Psoas muscle (tissue), 8 donors: ENCODE results near the gene SPATS2L. TPM values are rescaled to one million over a fixed set of nuclear protein-coding genes. Genes with fewer than 3 reads are reported as not detected.

Experiments
- ATAC-seq, 4 donors: fragments of 200-7000 bp; cut with Tn5 transposase; one replicate each; pipeline ENCODE4 v1.9.1; 2020; ENCODE audit warnings: moderate library complexity in 3 of 4, mild to moderate bottlenecking in 2 of 4
- DNase-seq, 2 donors: peaks; one replicate each; pipeline ENCODE4 v3.0.0-alpha.2; 2020
- H3K27ac ChIP-seq: fragments of 200-600 bp; one replicate; pipeline ENCODE4 v1.8.0; 2022
- H3K27me3 ChIP-seq, 3 donors: fragments of 200-600 bp in 1 of 3; one replicate each; pipeline versions ENCODE4 v1.6.1 to v1.8.0; 2013 to 2022; ENCODE audit warnings: low read length in 2 of 3, mild to moderate bottlenecking in 2 of 3, moderate library complexity in 1 of 3; ENCODE audit not compliant: insufficient read depth in 3 of 3
- H3K36me3 ChIP-seq, 2 donors: fragments of 200-600 bp in 1 of 2; one replicate each; pipeline versions ENCODE4 v1.6.1 to v1.8.0; 2013 to 2022; ENCODE audit warnings: low read depth in 1 of 2, mild to moderate bottlenecking in 1 of 2, moderate library complexity in 1 of 2; ENCODE audit not compliant: insufficient read depth in 1 of 2
- H3K4me1 ChIP-seq: fragments of 200-600 bp; one replicate; pipeline ENCODE4 v1.8.0; 2022
- H3K4me3 ChIP-seq: fragments of 200-600 bp; one replicate; pipeline ENCODE4 v1.8.0; 2022; ENCODE audit warnings: mild to moderate bottlenecking
- H3K9me3 ChIP-seq: fragments of 200-600 bp; one replicate; pipeline ENCODE4 v1.8.0; 2022
- CTCF ChIP-seq: fragments of 200-600 bp; IDR thresholded peaks from one replicate; pipeline ENCODE4 v1.8.0; 2022; ENCODE audit warnings: antibody characterized with exemption
- WGBS, 3 donors: extraction: QIAGEN DNeasy Blood & Tissue Kit; methylation state at CpG; one replicate each; pipeline versions ENCODE4 v1.1.6 to v1.1.7; 2013; 5-methylcytosine and 5-hydroxymethylcytosine counted together
- intact Hi-C, 2 donors: fragments of 100-400 bp; cut with DNase I; formaldehyde crosslinking; loops; one replicate each; pipeline versions ENCODE4 v1.11.0 to v1.14.2; 2022
- polyA plus RNA-seq, 3 donors: library from polyadenylated mRNA; stranded (reverse); fragments of 200-250 nt; gene quantifications; one replicate each; pipeline ENCODE4 v1.2.3, GENCODE V29; 2013
- total RNA-seq, 4 donors: library from RNA; stranded (reverse); fragmentation: NEBNext Ultra II Directional in 2 of 4; extraction: Animal tissue kit (Norgen Biotek cat#: 25700) in 2 of 4; gene quantifications; one replicate each; pipeline versions ENCODE4 v1.2.1 to v1.2.4, GENCODE V29; 2021 to 2023
- donor health status: healthy with polysubstance abuse.
- donor health status: DM: no; HTN: no; CAD: no; lungs with moderate emphysema.
- donor health status: Bipolar disorder and iron deficiency.
- donor health status: healthy.
- donor health status: DM: yes; HTN: yes; CAD: no.
- donor health status: DM: no; HTN: no; CAD: no.
- donor health status: DM: no; HTN: no; CAD: no.
- donor health status: DM: yes; HTN: yes; CAD: no.

Gene SPATS2L
- total and polyA plus RNA-seq, 7 donors: 34.2 to 286 (median 60.2) TPM

GRCh38 chr2:200451511-200451910, 145.0 kb downstream of the SPATS2L start:
- 66 to 79% (median 75%) methylated on average over 2 of the region's 2 CpGs for WGBS, 3 donors
- no peak overlapping the region for H3K4me3 ChIP-seq
- intact Hi-C loops: loop anchor here in 1 of 2 donors (10.0 kb wide), 1 partner anchor 147 kb away; the partner anchor contains the start of gene SPATS2L
- no peak overlapping the region for H3K27ac ChIP-seq
- H3K4me1 ChIP-seq: peaks cover 19% of the 10 kb centered on the region
- H3K36me3 ChIP-seq: no peaks in the 10 kb centered on the region
- no peaks in the 10 kb centered on the region for H3K27me3 ChIP-seq
- no peak for ATAC-seq
- H3K9me3 ChIP-seq: no peaks in the 10 kb centered on the region
- no peak for DNase-seq
- TF ChIP-seq CTCF: no peak

DNA sequence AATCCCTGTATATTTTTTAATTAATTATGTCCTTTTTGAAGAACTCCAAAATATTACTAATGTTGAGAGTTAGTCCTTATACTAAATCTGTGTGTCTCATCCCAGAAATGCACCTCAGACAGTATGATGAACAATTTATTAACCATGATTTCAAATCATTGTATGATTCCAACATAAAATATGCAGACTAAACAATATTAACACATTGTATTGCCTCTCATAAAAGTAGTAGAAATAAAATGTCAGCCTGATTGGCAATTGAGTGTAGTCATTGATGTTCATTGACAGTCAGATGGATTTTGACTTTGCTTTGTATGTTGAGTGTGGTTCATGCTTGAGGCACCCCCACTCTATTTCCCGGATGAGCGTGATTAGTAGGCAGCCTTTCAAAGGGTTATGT, 145.9 kb downstream of the SPATS2L start:
- DNase-seq: no peak
- intact Hi-C loops: loop anchor here in 1 of 2 donors (10.0 kb wide), 1 partner anchor 148 kb away; the partner anchor contains the start of gene SPATS2L
- Histone ChIP-seq H3K36me3 (no peaks in the 10 kb centered on the region), H3K27ac (no peak overlapping the region), H3K27me3 (no peaks in the 10 kb centered on the region), H3K4me3 (no peak overlapping the region), H3K4me1 (peaks cover 21% of the 10 kb centered on the region), H3K9me3 (no peaks in the 10 kb centered on the region)
- 94 to 96% (median 95%) methylated on average over 2 of the region's 2 CpGs for WGBS, 3 donors
- ATAC-seq: no peak
- TF ChIP-seq CTCF: no peak

GRCh38 chr2:200453142-200453852, 146.8 kb downstream of the SPATS2L start:
- no peaks in the 10 kb centered on the region for H3K36me3 ChIP-seq
- H3K9me3 ChIP-seq: no peaks in the 10 kb centered on the region
- H3K27ac ChIP-seq: no peak overlapping the region
- TF ChIP-seq CTCF: no peak
- no peak overlapping the region for H3K4me3 ChIP-seq
- H3K27me3 ChIP-seq: no peaks in the 10 kb centered on the region
- ATAC-seq (no peak), DNase-seq (no peak)
- WGBS, 3 donors: 72 to 78% (median 74%) methylated on average over 8 of the region's 8 CpGs
- peaks cover 21% of the 10 kb centered on the region for H3K4me1 ChIP-seq
- intact Hi-C loops: loop anchor here in 1 of 2 donors (10.0 kb wide), 1 partner anchor 148 kb away; the partner anchor contains the start of gene SPATS2L

DNA sequence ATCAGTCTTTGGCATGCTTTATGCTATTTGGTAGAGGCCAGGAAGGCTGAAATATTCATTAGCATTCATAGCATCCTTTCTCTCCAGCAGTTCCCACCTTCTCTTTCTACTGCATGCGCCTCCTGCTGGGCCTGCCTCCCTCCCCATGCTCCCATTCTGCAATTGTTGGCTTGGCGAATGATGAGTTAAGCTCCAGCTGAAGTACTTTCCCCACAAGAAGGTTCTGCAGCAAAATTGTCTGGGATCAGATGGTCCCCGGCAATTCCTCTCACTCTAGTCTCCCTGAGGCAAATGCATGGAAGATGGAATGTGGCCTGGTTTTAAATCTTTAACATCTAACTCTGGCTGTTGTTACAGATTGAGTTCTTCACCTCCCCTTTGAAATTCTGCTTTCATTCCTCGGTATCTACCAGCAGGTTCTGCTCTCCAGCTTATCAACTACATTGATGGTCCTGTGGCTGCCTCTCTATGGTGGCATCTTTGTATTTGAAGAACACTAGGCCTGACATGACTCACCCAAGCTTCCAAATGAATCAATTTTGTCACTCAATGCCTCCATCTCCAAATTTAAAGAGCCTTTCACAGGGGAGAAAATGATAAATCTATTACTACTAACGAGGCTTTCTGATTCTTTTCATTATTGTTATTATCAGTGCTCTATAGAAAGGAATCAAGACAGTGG, 147.5 kb downstream of the SPATS2L start:
- Histone ChIP-seq H3K27ac (no peak overlapping the region), H3K36me3 (no peaks in the 10 kb centered on the region), H3K9me3 (no peaks in the 10 kb centered on the region), H3K27me3 (no peaks in the 10 kb centered on the region), H3K4me3 (no peak overlapping the region), H3K4me1 (peaks cover 21% of the 10 kb centered on the region)
- DNase-seq (no peak), ATAC-seq (no peak)
- 74 to 95% (median 78%) methylated on average over 5 of the region's 5 CpGs for WGBS, 3 donors
- TF ChIP-seq CTCF: no peak
- intact Hi-C loops: loop anchor here in 1 of 2 donors (10.0 kb wide), 1 partner anchor 149 kb away; the partner anchor contains the start of gene SPATS2L
